WTC11 (cell line): ENCODE data around the gene EIF4G3.

Experiments
- CREM ChIP-seq: sonication (generic); formaldehyde crosslinking; IDR thresholded peaks from 2 replicates; pipeline ENCODE4 v1.8.1; 2022; ENCODE audit warnings: mild to moderate bottlenecking, missing genetic modification reagents, moderate library complexity
- JUN ChIP-seq: sonication (generic); formaldehyde crosslinking; IDR thresholded peaks from 2 replicates; pipeline ENCODE4 v1.8.0; 2023; ENCODE audit warnings: mild to moderate bottlenecking, missing genetic modification reagents
- NFE2L1 ChIP-seq: sonication (generic); formaldehyde crosslinking; IDR thresholded peaks from 2 replicates; pipeline ENCODE4 v1.8.1; 2023; ENCODE audit warnings: missing genetic modification reagents
- NR2C2 ChIP-seq: sonication (generic); formaldehyde crosslinking; IDR thresholded peaks from 2 replicates; pipeline ENCODE4 v1.8.0; 2022; ENCODE audit warnings: mild to moderate bottlenecking, missing genetic modification reagents
- NR3C1 ChIP-seq: sonication (generic); formaldehyde crosslinking; conservative IDR thresholded peaks from 2 replicates; pipeline ENCODE4 v1.8.1; 2023; ENCODE audit warnings: low read depth, mild to moderate bottlenecking, missing genetic modification reagents
- SP1 ChIP-seq: sonication (generic); formaldehyde crosslinking; conservative IDR thresholded peaks from 2 replicates; pipeline ENCODE4 v1.8.1; 2022; ENCODE audit warnings: missing genetic modification reagents
- ZBTB21 ChIP-seq: sonication (generic); formaldehyde crosslinking; IDR thresholded peaks from 2 replicates; pipeline ENCODE4 v1.8.1; 2023; ENCODE audit warnings: mild to moderate bottlenecking, missing genetic modification reagents, borderline replicate concordance
- ZNF138 ChIP-seq: sonication (generic); formaldehyde crosslinking; conservative IDR thresholded peaks from 2 replicates; pipeline ENCODE4 v1.8.1; 2022; ENCODE audit warnings: mild to moderate bottlenecking, moderate library complexity, missing genetic modification reagents
- TF ChIP-seq, protein P1 (sequence below): fragments of 200-600 bp; IDR thresholded peaks from 2 replicates; pipeline ENCODE4 v1.8.0; 2022; ENCODE audit warnings: antibody characterized with exemption
- TF ChIP-seq, protein P2 (sequence below): sonication (generic); formaldehyde crosslinking; IDR thresholded peaks from 2 replicates; pipeline ENCODE4 v1.8.0; 2022; ENCODE audit warnings: missing genetic modification reagents
- TF ChIP-seq, protein P3 (sequence below): sonication (generic); formaldehyde crosslinking; IDR thresholded peaks from 2 replicates; pipeline ENCODE4 v1.8.1; 2023; ENCODE audit warnings: mild to moderate bottlenecking, missing genetic modification reagents, moderate library complexity
- TF ChIP-seq, protein P4 (sequence below): sonication (generic); formaldehyde crosslinking; IDR thresholded peaks from 2 replicates; pipeline ENCODE4 v1.8.0; 2023; ENCODE audit warnings: missing genetic modification reagents
- TF ChIP-seq, protein P5 (sequence below): sonication (generic); formaldehyde crosslinking; IDR thresholded peaks from 2 replicates; pipeline ENCODE4 v1.8.1; 2022; ENCODE audit warnings: mild to moderate bottlenecking, moderate library complexity, missing genetic modification reagents
- TF ChIP-seq, protein P6 (sequence below): sonication (generic); formaldehyde crosslinking; IDR thresholded peaks from 2 replicates; pipeline ENCODE4 v1.8.0; 2022; ENCODE audit warnings: mild to moderate bottlenecking, missing genetic modification reagents

DNA sequence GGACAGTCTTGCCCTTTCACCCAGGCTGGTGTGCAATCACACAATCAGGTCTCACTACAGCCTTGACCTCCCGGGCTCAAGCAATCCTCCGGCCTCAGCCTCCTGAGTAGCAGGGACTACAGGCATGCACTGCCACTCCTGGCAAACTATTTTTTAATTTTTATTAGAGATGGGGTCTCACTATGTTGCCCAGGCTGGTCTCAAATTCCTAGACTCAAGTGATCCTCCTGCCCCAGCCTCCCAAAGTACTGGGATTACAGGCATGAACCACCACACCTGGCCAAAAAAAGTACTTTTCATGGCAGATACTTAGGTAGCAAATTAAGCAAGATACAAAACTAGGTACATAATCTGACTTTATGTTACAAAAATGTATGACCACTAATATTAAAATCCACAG lies 8.3 kb downstream of the EIF4G3 start:
- TF ChIP-seq, protein P1, sequence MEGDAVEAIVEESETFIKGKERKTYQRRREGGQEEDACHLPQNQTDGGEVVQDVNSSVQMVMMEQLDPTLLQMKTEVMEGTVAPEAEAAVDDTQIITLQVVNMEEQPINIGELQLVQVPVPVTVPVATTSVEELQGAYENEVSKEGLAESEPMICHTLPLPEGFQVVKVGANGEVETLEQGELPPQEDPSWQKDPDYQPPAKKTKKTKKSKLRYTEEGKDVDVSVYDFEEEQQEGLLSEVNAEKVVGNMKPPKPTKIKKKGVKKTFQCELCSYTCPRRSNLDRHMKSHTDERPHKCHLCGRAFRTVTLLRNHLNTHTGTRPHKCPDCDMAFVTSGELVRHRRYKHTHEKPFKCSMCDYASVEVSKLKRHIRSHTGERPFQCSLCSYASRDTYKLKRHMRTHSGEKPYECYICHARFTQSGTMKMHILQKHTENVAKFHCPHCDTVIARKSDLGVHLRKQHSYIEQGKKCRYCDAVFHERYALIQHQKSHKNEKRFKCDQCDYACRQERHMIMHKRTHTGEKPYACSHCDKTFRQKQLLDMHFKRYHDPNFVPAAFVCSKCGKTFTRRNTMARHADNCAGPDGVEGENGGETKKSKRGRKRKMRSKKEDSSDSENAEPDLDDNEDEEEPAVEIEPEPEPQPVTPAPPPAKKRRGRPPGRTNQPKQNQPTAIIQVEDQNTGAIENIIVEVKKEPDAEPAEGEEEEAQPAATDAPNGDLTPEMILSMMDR: no peak
- TF ChIP-seq ZNF138 (CRISPR knock-in tag) (no peak), NFE2L1 (CRISPR knock-in tag) (no peak), NR3C1 (CRISPR knock-in tag) (no peak), SP1 (no peak), ZBTB21 (CRISPR knock-in tag) (no peak), JUN (no peak), CREM (no peak), NR2C2 (CRISPR knock-in tag) (no peak)
- TF ChIP-seq, protein P2, sequence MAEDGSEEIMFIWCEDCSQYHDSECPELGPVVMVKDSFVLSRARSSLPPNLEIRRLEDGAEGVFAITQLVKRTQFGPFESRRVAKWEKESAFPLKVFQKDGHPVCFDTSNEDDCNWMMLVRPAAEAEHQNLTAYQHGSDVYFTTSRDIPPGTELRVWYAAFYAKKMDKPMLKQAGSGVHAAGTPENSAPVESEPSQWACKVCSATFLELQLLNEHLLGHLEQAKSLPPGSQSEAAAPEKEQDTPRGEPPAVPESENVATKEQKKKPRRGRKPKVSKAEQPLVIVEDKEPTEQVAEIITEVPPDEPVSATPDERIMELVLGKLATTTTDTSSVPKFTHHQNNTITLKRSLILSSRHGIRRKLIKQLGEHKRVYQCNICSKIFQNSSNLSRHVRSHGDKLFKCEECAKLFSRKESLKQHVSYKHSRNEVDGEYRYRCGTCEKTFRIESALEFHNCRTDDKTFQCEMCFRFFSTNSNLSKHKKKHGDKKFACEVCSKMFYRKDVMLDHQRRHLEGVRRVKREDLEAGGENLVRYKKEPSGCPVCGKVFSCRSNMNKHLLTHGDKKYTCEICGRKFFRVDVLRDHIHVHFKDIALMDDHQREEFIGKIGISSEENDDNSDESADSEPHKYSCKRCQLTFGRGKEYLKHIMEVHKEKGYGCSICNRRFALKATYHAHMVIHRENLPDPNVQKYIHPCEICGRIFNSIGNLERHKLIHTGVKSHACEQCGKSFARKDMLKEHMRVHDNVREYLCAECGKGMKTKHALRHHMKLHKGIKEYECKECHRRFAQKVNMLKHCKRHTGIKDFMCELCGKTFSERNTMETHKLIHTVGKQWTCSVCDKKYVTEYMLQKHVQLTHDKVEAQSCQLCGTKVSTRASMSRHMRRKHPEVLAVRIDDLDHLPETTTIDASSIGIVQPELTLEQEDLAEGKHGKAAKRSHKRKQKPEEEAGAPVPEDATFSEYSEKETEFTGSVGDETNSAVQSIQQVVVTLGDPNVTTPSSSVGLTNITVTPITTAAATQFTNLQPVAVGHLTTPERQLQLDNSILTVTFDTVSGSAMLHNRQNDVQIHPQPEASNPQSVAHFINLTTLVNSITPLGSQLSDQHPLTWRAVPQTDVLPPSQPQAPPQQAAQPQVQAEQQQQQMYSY (CRISPR knock-in tag): no peak
- TF ChIP-seq, protein P3, sequence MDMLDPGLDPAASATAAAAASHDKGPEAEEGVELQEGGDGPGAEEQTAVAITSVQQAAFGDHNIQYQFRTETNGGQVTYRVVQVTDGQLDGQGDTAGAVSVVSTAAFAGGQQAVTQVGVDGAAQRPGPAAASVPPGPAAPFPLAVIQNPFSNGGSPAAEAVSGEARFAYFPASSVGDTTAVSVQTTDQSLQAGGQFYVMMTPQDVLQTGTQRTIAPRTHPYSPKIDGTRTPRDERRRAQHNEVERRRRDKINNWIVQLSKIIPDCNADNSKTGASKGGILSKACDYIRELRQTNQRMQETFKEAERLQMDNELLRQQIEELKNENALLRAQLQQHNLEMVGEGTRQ (CRISPR knock-in tag): no peak
- TF ChIP-seq, protein P4, sequence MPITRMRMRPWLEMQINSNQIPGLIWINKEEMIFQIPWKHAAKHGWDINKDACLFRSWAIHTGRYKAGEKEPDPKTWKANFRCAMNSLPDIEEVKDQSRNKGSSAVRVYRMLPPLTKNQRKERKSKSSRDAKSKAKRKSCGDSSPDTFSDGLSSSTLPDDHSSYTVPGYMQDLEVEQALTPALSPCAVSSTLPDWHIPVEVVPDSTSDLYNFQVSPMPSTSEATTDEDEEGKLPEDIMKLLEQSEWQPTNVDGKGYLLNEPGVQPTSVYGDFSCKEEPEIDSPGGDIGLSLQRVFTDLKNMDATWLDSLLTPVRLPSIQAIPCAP: no peak
- TF ChIP-seq, protein P5, sequence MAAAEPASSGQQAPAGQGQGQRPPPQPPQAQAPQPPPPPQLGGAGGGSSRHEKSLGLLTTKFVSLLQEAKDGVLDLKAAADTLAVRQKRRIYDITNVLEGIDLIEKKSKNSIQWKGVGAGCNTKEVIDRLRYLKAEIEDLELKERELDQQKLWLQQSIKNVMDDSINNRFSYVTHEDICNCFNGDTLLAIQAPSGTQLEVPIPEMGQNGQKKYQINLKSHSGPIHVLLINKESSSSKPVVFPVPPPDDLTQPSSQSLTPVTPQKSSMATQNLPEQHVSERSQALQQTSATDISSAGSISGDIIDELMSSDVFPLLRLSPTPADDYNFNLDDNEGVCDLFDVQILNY (CRISPR knock-in tag): no peak
- TF ChIP-seq, protein P6, sequence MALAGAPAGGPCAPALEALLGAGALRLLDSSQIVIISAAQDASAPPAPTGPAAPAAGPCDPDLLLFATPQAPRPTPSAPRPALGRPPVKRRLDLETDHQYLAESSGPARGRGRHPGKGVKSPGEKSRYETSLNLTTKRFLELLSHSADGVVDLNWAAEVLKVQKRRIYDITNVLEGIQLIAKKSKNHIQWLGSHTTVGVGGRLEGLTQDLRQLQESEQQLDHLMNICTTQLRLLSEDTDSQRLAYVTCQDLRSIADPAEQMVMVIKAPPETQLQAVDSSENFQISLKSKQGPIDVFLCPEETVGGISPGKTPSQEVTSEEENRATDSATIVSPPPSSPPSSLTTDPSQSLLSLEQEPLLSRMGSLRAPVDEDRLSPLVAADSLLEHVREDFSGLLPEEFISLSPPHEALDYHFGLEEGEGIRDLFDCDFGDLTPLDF: no peak
